GM23338 (cell line): ENCODE measurements around the gene LILRA5. TPM values are rescaled to one million over a fixed set of nuclear protein-coding genes. Genes with fewer than 3 reads are reported as not detected.

Experiments used
- ATAC-seq: fragments of 200-7000 bp; cut with Tn5 transposase; 3 replicates; pipeline ENCODE4 v1.9.1; 2020
- DNase-seq: peaks from one replicate; pipeline ENCODE4 v3.0.0-alpha.2; 2015; ENCODE audit warnings: low spot score
- H2AFZ ChIP-seq: fragments of 200-600 bp; sonication (generic); 2 replicates; pipeline ENCODE4 v1.8.0; 2016; ENCODE audit warnings: antibody characterized with exemption, mild to moderate bottlenecking, moderate library complexity
- H3F3A ChIP-seq: fragments of 200-600 bp; sonication (generic); replicated peaks from 2 replicates; pipeline ENCODE4 v1.8.0; 2017; ENCODE audit warnings: antibody characterized with exemption, mixed run types, low read depth
- H3K27ac ChIP-seq: fragments of 200-600 bp; sonication (generic); 2 replicates; pipeline ENCODE4 v1.6.1; 2016; ENCODE audit warnings: low read depth
- H3K27me3 ChIP-seq: fragments of 200-600 bp; sonication (generic); 2 replicates; pipeline ENCODE4 v1.8.0; 2016; ENCODE audit warnings: mild to moderate bottlenecking, mixed run types, moderate library complexity; ENCODE audit not compliant: insufficient read depth
- H3K36me3 ChIP-seq: fragments of 200-600 bp; sonication (generic); 2 replicates; pipeline ENCODE4 v1.8.0; 2016; ENCODE audit warnings: mild to moderate bottlenecking; ENCODE audit not compliant: insufficient read depth
- H3K4me1 ChIP-seq: fragments of 200-600 bp; sonication (generic); 2 replicates; pipeline ENCODE4 v1.8.0; 2016; ENCODE audit warnings: mild to moderate bottlenecking, moderate library complexity; ENCODE audit not compliant: insufficient read depth
- H3K4me2 ChIP-seq: fragments of 200-600 bp; sonication (generic); 2 replicates; pipeline ENCODE4 v1.7.1; 2017; ENCODE audit warnings: mixed run types
- H3K4me3 ChIP-seq: fragments of 200-600 bp; sonication (generic); 2 replicates; pipeline ENCODE4 v1.6.1; 2016; ENCODE audit warnings: mixed run types
- H3K79me2 ChIP-seq: fragments of 200-600 bp; sonication (generic); replicated peaks from 2 replicates; pipeline ENCODE4 v1.8.0; 2017; ENCODE audit warnings: mild to moderate bottlenecking; ENCODE audit not compliant: insufficient read depth
- H3K9me2 ChIP-seq: fragments of 200-600 bp; sonication (generic); 2 replicates; pipeline ENCODE4 v1.8.0; 2017; ENCODE audit not compliant: insufficient read depth
- H4K20me1 ChIP-seq: fragments of 200-600 bp; sonication (generic); replicated peaks from 2 replicates; pipeline ENCODE4 v1.8.0; 2017; ENCODE audit warnings: mild to moderate bottlenecking; ENCODE audit not compliant: insufficient read depth
- H3K27ac Mint-ChIP-seq: 2 replicates; pipeline ENCODE4 v1.8.0; 2020; ENCODE audit warnings: inconsistent platforms, mild to moderate bottlenecking, moderate library complexity, mixed read lengths
- H3K27me3 Mint-ChIP-seq: 3 replicates; pipeline ENCODE4 v1.8.0; 2022; ENCODE audit warnings: low read depth, mild to moderate bottlenecking, moderate library complexity, mixed read lengths, inconsistent platforms; ENCODE audit not compliant: insufficient read depth, poor library complexity
- H3K36me3 Mint-ChIP-seq: 3 replicates; pipeline ENCODE4 v1.8.0; 2021; ENCODE audit warnings: low read depth, mild to moderate bottlenecking, inconsistent platforms, moderate library complexity, mixed read lengths
- H3K4me1 Mint-ChIP-seq: 3 replicates; pipeline ENCODE4 v1.8.0; 2020; ENCODE audit warnings: mild to moderate bottlenecking, inconsistent platforms, mixed read lengths
- H3K4me3 Mint-ChIP-seq: 3 replicates; pipeline ENCODE4 v1.8.0; 2021; ENCODE audit warnings: moderate library complexity, mild to moderate bottlenecking, inconsistent platforms, mixed read lengths
- H3K9me3 Mint-ChIP-seq: 3 replicates; pipeline ENCODE4 v1.8.0; 2020; ENCODE audit warnings: moderate library complexity, mild to moderate bottlenecking, inconsistent platforms, mixed read lengths
- CREB1 ChIP-seq: fragments of 250-450 bp; sonication (Bioruptor Pico); IDR thresholded peaks from 2 replicates; pipeline ENCODE4 v1.5.0; 2020; ENCODE audit warnings: low read depth, mild to moderate bottlenecking, moderate library complexity
- EZH2 ChIP-seq: fragments of 200-600 bp; sonication (generic); IDR thresholded peaks from one replicate; pipeline ENCODE4 v1.8.0; 2017; ENCODE audit warnings: antibody characterized with exemption, mild to moderate bottlenecking, low read depth; ENCODE audit not compliant: unreplicated experiment
- JUNB ChIP-seq: IDR thresholded peaks from one replicate; pipeline ENCODE4 v1.6.1; 2016; ENCODE audit warnings: antibody characterized with exemption; ENCODE audit not compliant: unreplicated experiment
- NANOG ChIP-seq: IDR thresholded peaks from 2 replicates; pipeline ENCODE4 v1.6.1; 2016; ENCODE audit warnings: antibody characterized with exemption, borderline replicate concordance
- ZNF114 ChIP-seq: fragments of 250-450 bp; sonication (Bioruptor Pico); IDR thresholded peaks from 2 replicates; pipeline ENCODE4 v1.5.0; 2020; ENCODE audit warnings: mild to moderate bottlenecking, moderate library complexity
- ZNF331 ChIP-seq: fragments of 250-450 bp; sonication (Bioruptor Pico); IDR thresholded peaks from 2 replicates; pipeline ENCODE4 v1.5.0; 2020; ENCODE audit warnings: low read depth, mild to moderate bottlenecking, moderate library complexity
- polyA plus RNA-seq: library from polyadenylated mRNA; unstranded; fragments of >200 nt; fragmentation: Nextera tagmentation; extraction: Ambion mirVana; gene quantifications from 2 replicates; pipeline ENCODE4 v1.2.1, GENCODE V29; 2016
- total RNA-seq: library from RNA; depleted of rRNA; stranded (reverse); fragments of >200 nt; shearing (Covaris generic); gene quantifications from 2 replicates; pipeline ENCODE4 v1.2.3, GENCODE V29; 2014
- TF ChIP-seq, protein P1 (sequence below): IDR thresholded peaks from 2 replicates; pipeline ENCODE4 v1.6.1; 2016; ENCODE audit warnings: antibody characterized with exemption
- TF ChIP-seq, protein P2 (sequence below), 2 experiments: fragments of 200-600 bp in 1 of 2; sonication (generic) in 1 of 2; conservative IDR thresholded peaks; 2 replicates each; pipeline versions ENCODE4 v1.5.1 to v1.6.1; 2016 to 2017; ENCODE audit warnings: antibody characterized with exemption in 2 of 2, low read depth in 2 of 2, mild to moderate bottlenecking in 2 of 2, moderate library complexity in 1 of 2
- TF ChIP-seq, protein P3 (sequence below): IDR thresholded peaks from one replicate; pipeline ENCODE4 v1.6.1; 2018; ENCODE audit warnings: antibody characterized with exemption; ENCODE audit not compliant: unreplicated experiment

Gene LILRA5
- total and polyA plus RNA-seq, 2 experiments from 2014 or later = not detected

DNA sequence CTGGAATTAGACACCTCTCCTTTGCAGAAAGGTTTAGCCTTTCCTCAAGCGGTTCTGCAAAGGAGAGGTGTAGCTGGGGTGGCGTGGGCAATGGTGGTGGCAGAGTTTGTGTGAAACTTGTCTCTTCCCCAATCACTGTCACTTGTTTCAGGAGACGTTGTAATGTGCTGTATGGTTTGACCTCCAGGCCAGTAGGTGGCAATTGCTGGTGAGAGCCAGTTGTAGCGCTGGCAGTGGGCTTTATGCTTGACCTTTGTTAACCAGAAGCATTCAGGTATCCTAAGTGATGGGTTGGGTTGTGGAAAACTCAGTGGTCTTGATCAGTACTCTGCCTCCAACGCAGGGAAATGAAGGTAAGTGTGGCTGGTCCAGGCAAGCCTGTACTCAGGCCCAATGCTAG, 12.7 kb upstream of the LILRA5 start:
- DNase-seq (peak; percentile 29), ATAC-seq (peak; percentile 41)
- Histone ChIP-seq H3K4me3 (no peak overlapping the region), H3K27ac (no peak overlapping the region), H3K4me1 (peaks cover 16% of the 10 kb centered on the region), H3K27me3 (0 out of 2 replicates have a peak, but pooled peaks cover 6% of the 10 kb centered on the region), H4K20me1 (no peaks in the 10 kb centered on the region), H3K4me2 (no peak overlapping the region), H3K36me3 (no peaks in the 10 kb centered on the region; the same call in none of the 2 replicates), H3K79me2 (no peaks in the 10 kb centered on the region), H2AFZ (peak overlapping the region; percentile 38; the same call in 1 of the 2 replicates), H3F3A (no peaks in the 10 kb centered on the region), H3K9me2 (no peaks in the 10 kb centered on the region)
- no peak overlapping the region for H3K27ac Mint-ChIP-seq
- peaks cover 22% of the 10 kb centered on the region for H3K9me3 Mint-ChIP-seq
- peaks cover 15% of the 10 kb centered on the region for H3K27me3 Mint-ChIP-seq
- H3K36me3 Mint-ChIP-seq = peaks cover 14% of the 10 kb centered on the region
- TF ChIP-seq CREB1 (CRISPR knock-in tag) = no peak
- TF ChIP-seq, protein P1, sequence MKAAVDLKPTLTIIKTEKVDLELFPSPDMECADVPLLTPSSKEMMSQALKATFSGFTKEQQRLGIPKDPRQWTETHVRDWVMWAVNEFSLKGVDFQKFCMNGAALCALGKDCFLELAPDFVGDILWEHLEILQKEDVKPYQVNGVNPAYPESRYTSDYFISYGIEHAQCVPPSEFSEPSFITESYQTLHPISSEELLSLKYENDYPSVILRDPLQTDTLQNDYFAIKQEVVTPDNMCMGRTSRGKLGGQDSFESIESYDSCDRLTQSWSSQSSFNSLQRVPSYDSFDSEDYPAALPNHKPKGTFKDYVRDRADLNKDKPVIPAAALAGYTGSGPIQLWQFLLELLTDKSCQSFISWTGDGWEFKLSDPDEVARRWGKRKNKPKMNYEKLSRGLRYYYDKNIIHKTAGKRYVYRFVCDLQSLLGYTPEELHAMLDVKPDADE = no peak
- TF ChIP-seq, protein P2, sequence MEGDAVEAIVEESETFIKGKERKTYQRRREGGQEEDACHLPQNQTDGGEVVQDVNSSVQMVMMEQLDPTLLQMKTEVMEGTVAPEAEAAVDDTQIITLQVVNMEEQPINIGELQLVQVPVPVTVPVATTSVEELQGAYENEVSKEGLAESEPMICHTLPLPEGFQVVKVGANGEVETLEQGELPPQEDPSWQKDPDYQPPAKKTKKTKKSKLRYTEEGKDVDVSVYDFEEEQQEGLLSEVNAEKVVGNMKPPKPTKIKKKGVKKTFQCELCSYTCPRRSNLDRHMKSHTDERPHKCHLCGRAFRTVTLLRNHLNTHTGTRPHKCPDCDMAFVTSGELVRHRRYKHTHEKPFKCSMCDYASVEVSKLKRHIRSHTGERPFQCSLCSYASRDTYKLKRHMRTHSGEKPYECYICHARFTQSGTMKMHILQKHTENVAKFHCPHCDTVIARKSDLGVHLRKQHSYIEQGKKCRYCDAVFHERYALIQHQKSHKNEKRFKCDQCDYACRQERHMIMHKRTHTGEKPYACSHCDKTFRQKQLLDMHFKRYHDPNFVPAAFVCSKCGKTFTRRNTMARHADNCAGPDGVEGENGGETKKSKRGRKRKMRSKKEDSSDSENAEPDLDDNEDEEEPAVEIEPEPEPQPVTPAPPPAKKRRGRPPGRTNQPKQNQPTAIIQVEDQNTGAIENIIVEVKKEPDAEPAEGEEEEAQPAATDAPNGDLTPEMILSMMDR (conservative IDR thresholded peaks at IDR 0.05; ENCODE audit: low read depth in 2 of 2) = peak in 1 of 2 experiments; percentile 32; a peak in 2 of 4 replicates
- peaks cover 20% of the 10 kb centered on the region for H3K4me1 Mint-ChIP-seq
- peak overlapping the region; percentile 9; the same call in 1 of the 3 replicates for H3K4me3 Mint-ChIP-seq

DNA sequence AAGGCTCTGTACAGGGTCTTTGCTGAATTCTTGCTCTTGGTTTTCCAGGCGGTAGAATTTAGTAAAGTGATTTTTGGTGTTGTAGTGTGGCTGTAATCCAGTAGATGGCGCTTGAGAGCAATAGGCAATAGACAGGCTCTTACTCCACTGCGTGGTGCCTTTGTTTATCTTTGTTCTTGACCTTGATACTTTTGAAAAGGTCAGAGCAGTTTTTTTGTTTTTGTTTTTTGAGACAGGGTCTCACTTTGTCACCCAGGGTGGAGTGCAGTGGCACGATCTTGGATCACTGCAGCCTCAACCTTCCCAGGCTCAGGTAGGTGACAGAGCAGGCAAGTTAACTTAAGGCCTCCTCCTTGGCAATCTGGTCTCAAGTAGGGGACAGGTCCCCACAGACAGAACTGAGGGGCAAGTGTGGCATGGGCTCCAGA, 12.2 kb upstream of the LILRA5 start:
- ATAC-seq = peak; percentile 83
- H3K27ac Mint-ChIP-seq = no peak overlapping the region
- H3K27me3 Mint-ChIP-seq = peaks cover 17% of the 10 kb centered on the region
- Histone ChIP-seq H3K27me3 (0 out of 2 replicates have a peak, but pooled peaks cover 6% of the 10 kb centered on the region), H3F3A (no peaks in the 10 kb centered on the region), H3K4me1 (peaks cover 16% of the 10 kb centered on the region), H2AFZ (no peak overlapping the region), H3K4me3 (no peak overlapping the region), H3K27ac (no peak overlapping the region), H4K20me1 (no peaks in the 10 kb centered on the region), H3K4me2 (0 out of 2 replicates have a peak overlapping the region, but pooled peaks have one; percentile 50), H3K36me3 (no peaks in the 10 kb centered on the region; the same call in none of the 2 replicates), H3K9me2 (no peaks in the 10 kb centered on the region), H3K79me2 (no peaks in the 10 kb centered on the region)
- TF ChIP-seq NANOG = no peak
- no peak for TF ChIP-seq CREB1 (CRISPR knock-in tag)
- no peak for TF ChIP-seq EZH2
- TF ChIP-seq, protein P3, sequence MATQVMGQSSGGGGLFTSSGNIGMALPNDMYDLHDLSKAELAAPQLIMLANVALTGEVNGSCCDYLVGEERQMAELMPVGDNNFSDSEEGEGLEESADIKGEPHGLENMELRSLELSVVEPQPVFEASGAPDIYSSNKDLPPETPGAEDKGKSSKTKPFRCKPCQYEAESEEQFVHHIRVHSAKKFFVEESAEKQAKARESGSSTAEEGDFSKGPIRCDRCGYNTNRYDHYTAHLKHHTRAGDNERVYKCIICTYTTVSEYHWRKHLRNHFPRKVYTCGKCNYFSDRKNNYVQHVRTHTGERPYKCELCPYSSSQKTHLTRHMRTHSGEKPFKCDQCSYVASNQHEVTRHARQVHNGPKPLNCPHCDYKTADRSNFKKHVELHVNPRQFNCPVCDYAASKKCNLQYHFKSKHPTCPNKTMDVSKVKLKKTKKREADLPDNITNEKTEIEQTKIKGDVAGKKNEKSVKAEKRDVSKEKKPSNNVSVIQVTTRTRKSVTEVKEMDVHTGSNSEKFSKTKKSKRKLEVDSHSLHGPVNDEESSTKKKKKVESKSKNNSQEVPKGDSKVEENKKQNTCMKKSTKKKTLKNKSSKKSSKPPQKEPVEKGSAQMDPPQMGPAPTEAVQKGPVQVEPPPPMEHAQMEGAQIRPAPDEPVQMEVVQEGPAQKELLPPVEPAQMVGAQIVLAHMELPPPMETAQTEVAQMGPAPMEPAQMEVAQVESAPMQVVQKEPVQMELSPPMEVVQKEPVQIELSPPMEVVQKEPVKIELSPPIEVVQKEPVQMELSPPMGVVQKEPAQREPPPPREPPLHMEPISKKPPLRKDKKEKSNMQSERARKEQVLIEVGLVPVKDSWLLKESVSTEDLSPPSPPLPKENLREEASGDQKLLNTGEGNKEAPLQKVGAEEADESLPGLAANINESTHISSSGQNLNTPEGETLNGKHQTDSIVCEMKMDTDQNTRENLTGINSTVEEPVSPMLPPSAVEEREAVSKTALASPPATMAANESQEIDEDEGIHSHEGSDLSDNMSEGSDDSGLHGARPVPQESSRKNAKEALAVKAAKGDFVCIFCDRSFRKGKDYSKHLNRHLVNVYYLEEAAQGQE = no peak
- TF ChIP-seq ZNF114 (CRISPR knock-in tag) = no peak
- TF ChIP-seq ZNF331 (CRISPR knock-in tag) = no peak
- no peak for TF ChIP-seq JUNB
- TF ChIP-seq, protein P2 (conservative IDR thresholded peaks at IDR 0.05; ENCODE audit: low read depth in 2 of 2) = peak; percentile 81 to 94
- peak; percentile 76 for DNase-seq
- H3K4me3 Mint-ChIP-seq = 0 out of 3 replicates have a peak overlapping the region, but pooled peaks have one; percentile 9
- peaks cover 20% of the 10 kb centered on the region for H3K4me1 Mint-ChIP-seq
- H3K9me3 Mint-ChIP-seq = peaks cover 26% of the 10 kb centered on the region
- peaks cover 14% of the 10 kb centered on the region for H3K36me3 Mint-ChIP-seq
